CD4-positive, alpha-beta T cell treated with Interferon alpha-2 for 1 hour (primary cell): Measurements from ENCODE around the gene PGPEP1.
"Not testable (repeated sequence)": the region's sequence is repeated elsewhere in the genome, so short reads cannot be mapped to it uniquely, and the experiment has no call there.

ENCODE experiments used
- DNase-seq, 2 donors: peaks; one replicate each; pipeline ENCODE4 v3.0.0-alpha.2; 2020 to 2022

Gene PGPEP1

GRCh38 chr19:18393836-18394235 lies 53.4 kb downstream of the PGPEP1 start:
- DNase-seq, result peak in 1 of 2 donors; percentile 9

GRCh38 chr19:18396471-18397241 lies 56.3 kb downstream of the PGPEP1 start:
- no peak for DNase-seq

GRCh38 chr19:18397242-18398202 lies 57.1 kb downstream of the PGPEP1 start, which contains the start of gene LRRC25:
LRRC25 (minus strand) TSS chr19:18397622; CDS start chr19:18396963, 659 bp downstream.
- DNase-seq, result peak; percentile 33 to 79

GRCh38 chr19:18399008-18399407 lies 58.6 kb downstream of the PGPEP1 start:
- no peak for DNase-seq

- DNase-seq, result peak; percentile 44 to 70
Observed at GRCh38 chr19:18401580-18402112, 61.2 kb downstream of the PGPEP1 start.

GRCh38 chr19:18402455-18403248 lies 62.3 kb downstream of the PGPEP1 start:
- not testable (repeated sequence) for DNase-seq

- not testable (repeated sequence) for DNase-seq
Observed at GRCh38 chr19:18405754-18406153, 65.4 kb downstream of the PGPEP1 start.

GRCh38 chr19:18406749-18407148 lies 66.4 kb downstream of the PGPEP1 start:
- no peak for DNase-seq

GRCh38 chr19:18408053-18408476 lies 67.7 kb downstream of the PGPEP1 start:
- DNase-seq, result peak in 1 of 2 donors; percentile 50

GRCh38 chr19:18412610-18413239 lies 72.3 kb downstream of the PGPEP1 start:
- DNase-seq, result no peak

- no peak for DNase-seq
Observed at GRCh38 chr19:18414504-18415177, 74.2 kb downstream of the PGPEP1 start.

- DNase-seq, result no peak
Observed at GRCh38 chr19:18415178-18415867, 74.9 kb downstream of the PGPEP1 start.

- peak; percentile 85 to 86 for DNase-seq
Observed at GRCh38 chr19:18416778-18417249, 76.4 kb downstream of the PGPEP1 start.

GRCh38 chr19:18417250-18418028 lies 77.0 kb downstream of the PGPEP1 start:
- DNase-seq, result peak; percentile 47 to 51

- no peak for DNase-seq
Observed at GRCh38 chr19:18418029-18418482, 77.7 kb downstream of the PGPEP1 start.

- peak in 1 of 2 donors; percentile 45 for DNase-seq
Observed at GRCh38 chr19:18418483-18419194, 78.2 kb downstream of the PGPEP1 start.

GRCh38 chr19:18419195-18419698 lies 78.8 kb downstream of the PGPEP1 start, which contains the start of gene SSBP4:
SSBP4 (plus strand) TSS chr19:18419398; CDS start chr19:18419649, 251 bp downstream.
- DNase-seq, result peak; percentile 75 to 84
